ENCODE data around the gene MED16.
"Not testable (repeated sequence)": the region's sequence is repeated elsewhere in the genome, so short reads cannot be mapped to it uniquely, and the experiment has no call there.

The MED16 gene

DNA sequence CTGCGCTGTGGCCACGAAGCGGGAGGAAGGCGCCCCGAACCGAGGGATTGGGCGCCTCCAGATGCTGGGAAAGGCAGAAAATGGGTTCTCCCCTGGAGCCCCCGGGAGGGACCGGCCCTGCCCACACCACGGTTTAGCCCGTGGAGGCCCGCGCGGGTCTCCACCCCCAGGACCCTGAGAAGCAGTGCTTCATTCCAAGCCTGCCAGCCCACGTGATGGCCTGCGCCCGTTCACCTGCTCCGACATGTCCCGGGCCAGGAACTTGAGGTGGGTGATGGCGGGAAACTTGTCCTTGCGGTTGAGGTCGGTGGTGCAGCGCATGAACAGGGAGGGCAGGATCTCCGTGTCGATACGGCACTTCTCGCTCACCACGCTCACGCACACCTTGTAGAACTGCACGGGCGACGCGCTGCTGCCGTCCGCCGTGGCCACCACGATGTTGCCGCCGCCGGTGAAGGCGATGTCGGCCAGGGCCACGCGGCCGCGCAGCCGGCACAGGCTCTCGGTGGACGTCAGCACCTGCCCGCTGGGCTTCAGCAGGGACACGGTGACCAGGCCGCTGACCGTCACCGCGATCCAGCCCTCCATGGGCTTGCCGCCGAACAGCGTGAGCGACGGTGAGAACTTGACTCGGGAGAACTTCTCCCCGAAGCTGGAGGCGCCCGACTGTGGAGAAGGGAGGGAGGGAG, 7.3 kb downstream of the MED16 start:
- no peak for DNase-seq

DNA sequence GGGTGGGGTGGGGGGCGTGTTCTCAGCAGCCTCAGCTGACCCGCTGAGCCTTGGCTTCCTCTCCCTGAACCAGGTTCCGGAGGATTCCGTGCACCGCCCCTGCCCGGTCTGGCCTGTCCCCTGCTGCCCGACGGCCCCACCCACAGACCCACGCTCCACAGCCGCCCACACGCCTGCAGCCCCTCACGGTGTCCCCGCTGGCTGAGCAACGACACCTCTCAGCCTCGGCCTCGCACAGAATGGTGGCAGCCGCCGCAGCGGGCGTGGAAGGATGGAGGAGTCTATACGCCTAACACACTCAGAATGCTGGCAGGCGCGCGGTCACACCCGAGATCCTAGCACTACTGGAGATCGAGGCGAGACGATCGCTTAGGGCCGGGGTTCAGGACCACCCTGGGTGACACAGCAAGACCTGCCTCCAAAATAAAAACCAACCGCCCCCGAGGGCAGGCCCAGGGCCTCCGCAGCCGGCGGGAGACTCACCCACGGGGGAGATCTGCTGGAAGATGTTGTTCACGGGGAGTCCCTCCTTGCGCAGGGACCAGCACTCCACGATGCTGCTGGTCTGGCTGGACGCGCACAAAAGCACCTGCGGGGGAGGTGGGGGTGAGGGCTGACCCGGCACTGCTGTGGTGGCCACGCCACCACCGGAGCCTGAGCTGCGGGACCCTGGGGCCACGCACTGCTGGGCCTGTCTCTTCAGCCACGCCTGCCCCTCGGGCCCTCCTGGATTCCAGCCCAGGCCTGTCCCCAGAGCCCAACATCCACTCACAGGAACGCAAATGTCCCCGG, 8.4 kb downstream of the MED16 start:
- DNase-seq: no peak

DNA sequence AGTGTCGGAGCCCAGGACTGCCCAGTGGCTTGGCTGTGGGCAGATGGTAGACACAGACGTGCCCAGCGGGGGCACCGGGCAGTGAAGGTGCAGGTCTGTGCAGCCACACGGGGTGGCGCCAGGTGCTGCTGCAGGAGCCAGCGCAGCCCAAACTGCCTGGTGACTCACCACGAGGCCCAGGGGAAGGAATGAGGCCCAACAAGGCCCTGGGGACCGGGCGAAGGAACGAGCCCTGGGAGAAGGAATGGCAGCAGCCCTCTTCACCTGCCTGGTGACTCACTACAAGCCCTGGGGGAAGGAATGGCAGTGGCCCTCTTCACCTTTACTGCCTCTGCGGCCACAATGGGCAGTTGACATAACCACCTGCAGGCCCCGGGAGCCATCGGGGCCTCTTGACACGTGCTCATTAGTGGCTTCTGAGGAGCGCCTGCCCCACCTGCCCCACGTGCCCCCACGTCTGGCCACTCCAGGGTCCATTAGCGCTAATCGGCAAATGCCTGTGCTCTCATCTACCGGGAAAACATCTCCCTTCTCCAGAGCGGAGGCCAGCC, 9.3 kb downstream of the MED16 start:
- DNase-seq: no peak

DNA sequence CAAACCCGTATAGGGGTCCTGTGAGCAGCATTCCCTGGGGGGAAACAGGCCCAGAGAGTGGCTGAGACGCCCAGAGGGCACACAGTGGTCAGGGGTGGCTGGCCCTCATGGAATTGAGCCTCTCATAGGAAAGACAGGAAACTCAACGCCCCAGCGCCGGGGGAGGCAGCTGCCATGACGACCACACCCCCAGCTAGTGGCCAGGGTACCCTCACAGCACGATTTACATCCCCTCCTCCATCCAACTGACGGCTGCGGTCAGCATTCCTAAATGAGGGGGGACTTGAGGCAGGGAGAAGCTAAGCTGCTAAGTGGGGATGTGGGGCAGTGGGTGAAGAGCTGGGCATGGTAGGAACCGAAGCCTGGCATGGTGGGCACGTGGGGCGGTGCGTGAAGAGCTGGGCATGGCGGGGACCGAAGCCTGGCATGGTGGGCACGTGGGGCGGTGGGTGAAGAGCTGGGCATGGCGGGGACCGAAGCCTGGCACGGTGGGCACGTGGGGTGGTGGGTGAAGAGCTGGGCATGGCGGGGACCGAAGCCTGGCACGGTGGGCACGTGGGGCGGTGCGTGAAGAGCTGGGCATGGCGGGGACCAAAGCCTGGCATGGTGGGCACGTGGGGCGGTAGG, 10.0 kb downstream of the MED16 start:
- DNase-seq: no peak

DNA sequence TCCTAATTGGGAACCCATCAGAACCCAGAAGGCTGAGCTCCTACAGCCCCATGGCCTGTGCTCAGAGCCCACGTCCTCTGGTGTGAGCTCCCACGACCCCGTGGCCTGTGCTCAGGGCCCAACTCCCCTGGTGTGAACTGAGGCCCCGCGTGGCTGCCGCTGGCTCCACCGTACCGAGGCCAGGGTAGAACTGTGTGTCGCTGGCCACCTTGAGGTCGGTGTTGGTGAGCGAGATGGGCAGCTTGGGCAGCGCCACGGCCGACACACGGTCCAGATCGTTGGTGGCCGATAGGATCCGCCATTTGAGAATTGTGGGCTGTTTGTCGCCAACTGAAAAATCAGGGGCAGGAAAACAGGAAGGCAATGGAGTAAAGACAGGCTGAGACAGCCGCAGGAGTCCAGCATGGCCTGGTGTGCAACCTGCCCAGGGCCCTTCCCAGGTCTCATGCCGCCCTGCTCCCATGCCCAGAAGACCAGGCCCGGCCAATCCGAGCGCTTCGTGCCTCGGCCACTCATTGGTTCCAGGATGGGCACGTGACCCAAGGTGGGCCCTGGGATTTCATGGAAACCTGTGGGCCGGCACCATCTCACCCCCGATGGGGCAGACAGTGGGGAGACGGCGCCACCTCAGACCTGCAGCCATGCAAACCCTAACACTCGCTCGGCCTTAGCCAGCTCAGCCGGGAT, 11.5 kb downstream of the MED16 start:
- no peak for DNase-seq

DNA sequence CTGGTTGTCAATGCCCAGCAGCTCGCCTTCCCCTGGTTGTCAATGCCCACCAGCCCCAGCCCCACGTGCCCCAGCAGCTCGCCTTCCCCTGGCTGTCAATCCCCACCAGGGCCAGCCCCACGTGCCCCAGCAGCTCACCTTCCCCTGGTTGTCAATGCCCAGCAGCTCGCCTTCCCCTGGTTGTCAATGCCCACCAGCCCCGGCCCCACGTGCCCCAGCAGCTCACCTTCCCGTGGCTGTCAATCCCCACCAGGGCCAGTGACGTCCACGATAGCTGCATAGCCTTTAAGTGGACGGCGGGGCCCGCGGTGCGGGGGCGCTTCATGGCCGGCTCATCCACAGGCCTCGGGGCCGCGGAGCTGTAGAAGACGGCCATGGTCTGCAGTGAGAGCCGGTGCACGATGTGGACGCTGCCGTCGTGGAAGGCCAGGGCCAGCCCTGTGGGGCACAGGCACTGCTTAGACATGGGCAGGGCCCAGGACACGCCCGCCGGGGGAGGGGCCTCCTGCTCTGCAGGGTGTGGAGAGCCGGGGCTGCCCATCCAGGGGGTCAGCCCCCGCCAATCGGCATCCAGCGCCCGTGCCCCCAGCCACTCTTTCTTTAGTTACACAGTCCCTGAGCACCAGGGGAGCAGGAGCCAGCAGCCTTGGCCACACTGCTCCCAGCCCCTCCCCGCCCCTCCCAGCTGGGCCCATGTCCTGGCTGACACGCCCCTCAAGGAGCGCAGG, 13.1 kb downstream of the MED16 start:
- no peak for DNase-seq

DNA sequence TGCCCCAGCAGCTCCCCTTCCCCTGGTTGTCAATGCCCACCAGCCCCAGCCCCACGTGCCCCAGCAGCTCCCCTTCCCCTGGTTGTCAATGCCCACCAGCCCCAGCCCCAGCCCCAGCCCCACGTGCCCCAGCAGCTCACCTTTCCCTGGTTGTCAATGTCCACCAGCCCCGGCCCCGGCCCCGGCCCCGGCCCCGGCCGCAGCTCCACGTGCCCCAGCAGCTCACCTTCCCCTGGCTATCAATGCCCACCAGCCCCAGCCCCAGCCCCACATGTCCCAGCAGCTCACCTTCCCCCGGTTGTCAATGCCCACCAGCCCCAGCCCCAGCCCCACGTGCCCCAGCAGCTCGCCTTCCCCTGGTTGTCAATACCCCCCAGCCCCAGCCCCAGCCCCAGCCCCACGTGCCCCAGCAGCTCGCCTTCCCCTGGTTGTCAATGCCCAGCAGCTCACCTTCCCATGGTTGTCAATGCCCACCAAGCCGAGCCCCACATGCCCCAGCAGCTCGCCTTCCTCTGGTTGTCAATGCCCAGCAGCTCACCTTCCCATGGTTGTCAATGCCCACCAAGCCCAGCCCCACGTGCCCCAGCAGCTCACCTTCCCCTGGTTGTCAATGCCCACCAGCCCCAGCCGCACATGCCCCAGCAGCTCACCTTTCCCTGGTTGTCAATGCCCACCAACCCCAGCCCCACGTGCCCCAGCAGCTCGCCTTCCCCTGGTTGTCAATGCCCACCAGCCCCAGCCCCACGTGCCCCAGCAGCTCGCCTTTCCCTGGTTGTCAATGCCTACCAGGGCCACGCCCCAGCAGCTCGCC, 14.0 kb downstream of the MED16 start:
- not testable (repeated sequence) for DNase-seq

DNA sequence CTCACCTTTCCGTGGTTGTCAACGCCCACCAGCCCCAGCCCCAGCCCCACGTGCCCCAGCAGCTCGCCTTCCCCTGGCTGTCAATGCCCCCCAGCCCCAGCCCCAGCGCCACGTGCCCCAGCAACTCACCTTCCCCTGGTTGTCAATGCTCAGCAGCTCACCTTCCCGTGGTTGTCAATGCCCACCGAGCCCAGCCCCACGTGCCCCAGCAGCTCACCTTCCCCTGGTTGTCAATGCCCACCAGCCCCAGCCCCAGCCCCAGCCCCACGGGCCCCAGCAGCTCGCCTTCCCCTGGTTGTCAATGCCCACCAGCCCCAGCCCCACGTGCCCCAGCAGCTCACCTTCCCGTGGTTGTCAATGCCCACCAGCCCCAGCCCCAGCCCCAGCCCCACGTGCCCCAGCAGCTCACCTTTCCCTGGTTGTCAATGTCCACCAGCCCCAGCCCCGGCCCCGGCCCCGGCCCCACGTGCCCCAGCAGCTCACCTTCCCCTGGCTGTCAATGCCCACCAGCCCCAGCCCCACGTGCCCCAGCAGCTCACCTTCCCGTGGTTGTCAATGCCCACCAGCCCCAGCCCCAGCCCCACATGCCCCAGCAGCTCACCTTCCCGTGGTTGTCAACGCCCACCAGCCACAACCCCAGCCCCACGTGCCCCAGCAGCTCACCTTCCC, 14.9 kb downstream of the MED16 start:
- DNase-seq: not testable (repeated sequence)

DNA sequence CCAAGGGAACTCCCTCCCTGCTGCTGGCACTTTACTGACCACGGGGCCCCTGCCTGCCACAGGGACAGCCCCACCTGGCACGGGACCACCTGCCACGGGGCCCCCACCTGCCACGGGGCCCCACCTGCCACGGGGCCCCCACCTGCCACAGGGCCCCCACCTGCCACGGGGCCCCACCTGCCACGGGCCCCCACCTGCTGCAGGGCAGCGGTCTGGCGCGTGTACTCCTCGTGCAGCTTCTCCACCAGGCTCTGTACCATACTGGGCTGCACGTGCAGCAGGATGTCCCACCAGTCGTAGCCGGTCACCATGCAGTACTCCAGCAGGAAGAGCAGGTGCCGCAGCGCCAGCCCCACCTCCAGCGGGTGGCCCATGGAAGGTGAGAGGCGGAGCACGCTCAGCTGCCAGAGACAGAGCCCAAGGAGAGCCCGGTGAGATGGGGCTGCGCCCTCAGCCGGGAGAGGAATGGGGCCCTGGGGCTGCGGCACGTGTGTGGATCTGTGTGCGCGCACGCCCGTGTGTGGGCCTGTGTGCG, 16.1 kb downstream of the MED16 start:
- no peak for DNase-seq

DNA sequence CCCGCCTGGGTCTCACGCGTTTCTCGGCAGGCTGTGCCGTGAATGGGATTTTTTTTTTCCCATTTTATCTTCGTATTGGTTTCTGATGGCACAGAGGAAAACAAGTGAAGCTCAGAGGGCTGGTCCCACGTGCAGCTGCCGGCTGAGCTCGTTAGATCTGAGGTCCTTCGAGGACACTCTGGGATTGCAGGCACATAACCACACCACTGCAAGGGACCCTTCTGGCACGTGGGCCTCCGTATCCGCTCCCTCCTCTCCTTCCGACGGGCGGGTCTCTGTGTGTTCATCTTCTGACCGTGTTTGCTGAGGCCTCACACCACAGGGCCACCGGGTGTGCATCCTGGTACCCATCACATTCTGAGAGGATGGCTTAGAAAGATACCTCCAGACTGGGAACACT, 16.9 kb downstream of the MED16 start:
- DNase-seq: no peak

DNA sequence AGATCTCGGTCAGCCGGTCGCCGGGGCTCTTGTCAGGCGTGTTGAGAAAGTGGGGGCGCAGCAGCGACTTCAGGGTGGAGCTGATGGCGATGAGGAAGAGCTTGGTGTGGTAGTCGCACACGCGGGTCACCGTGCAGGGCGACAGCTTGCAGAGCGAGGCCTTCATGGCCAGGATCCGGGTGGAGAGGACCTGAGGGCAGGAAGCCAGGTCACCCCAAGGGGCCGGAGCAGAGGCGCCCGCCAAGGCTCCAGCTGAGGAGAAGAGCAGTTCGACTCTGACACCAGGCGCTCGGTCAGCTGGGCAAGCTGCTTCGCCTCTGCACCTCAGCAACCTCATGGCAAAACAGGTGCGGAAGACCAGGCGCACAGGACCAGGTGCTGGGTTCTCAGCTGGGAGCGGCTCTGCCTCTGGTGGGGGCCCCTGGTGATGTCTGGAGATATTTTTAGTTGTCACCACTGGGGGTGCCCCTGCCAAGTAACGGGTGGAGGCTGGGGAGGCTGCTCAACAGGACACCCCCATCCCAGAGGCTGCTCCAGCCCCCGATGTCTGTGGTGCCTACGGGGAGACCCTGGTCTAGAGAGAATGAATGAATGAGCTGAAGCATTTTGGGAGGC, 17.6 kb downstream of the MED16 start:
- DNase-seq: no peak

DNA sequence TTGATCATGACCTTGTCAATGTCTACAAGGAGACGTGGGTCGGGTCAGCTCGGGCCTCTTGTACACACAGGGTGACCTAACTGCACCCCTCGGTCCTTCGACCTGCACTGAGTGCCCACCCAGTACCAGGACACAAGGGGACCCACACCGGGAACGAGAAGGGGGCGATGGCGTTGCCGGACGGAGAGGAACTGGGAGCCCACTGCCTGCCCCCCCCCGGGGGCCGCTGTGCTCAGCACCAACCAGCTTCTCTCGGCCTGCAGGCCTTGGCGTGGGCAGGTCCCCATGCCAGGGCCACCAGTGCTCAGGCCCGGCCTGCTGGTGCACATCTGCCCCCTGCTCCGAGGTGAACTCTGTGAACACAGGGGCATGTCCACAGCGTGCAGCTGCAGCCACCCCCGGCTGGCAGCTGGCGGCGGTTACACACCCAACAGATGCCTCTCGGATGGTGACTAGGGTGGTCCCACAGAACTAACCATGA, 19.4 kb downstream of the MED16 start:
- no peak for DNase-seq

DNA sequence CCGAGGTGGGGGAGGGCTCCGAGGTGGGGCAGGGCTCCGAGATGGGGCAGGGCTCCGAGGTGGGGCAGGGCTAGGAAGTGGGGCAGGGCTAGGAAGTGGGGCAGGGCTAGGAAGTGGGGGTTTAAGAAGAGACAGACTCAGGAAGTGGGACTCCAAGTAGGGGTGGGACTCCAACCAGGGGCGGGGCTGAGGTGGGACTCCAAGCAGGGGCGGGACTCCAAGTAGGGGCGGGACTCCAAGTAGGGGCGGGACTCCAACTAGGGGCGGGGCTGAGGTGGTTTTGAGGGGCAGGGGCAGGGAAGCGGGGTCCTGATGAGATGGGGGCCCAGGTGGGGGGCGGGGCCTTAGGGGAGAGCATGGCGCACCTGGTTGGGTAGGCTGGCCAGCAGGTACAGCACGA, 19.9 kb downstream of the MED16 start:
- DNase-seq: no peak

DNA sequence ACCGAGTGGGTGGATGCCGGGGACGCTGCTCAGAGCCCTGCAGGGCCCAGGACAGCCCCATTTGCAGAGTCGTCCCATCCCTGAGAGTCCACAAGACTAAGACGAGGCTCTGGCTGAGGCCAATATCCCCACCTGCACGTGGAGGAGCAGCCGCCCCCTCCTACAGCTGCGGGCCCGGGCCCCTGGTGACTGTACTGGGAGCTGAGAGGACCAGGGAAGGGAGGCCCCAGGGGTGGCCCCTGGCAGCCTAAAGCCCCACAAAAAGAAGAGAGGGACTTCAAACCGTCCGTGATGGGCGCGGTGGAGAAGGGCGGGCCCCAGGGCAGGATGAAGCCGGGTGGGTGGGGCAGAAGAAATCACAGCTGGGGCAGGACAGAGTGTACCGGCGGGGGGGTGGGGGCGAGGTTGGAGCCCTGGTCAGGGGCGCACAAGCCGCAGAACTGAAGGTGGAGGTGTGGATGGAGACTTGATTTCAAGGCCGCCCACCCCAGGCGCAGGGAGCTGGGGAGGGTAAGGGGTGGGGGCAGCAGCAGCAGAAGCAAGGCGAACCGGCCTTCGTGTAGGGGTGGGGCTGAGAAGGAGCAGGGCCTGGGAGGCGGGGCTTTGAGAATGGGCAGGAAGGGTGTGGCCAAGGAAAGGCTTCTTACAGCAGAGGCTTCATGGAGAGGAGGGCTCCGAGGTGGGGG, 20.6 kb downstream of the MED16 start:
- no peak for DNase-seq

DNA sequence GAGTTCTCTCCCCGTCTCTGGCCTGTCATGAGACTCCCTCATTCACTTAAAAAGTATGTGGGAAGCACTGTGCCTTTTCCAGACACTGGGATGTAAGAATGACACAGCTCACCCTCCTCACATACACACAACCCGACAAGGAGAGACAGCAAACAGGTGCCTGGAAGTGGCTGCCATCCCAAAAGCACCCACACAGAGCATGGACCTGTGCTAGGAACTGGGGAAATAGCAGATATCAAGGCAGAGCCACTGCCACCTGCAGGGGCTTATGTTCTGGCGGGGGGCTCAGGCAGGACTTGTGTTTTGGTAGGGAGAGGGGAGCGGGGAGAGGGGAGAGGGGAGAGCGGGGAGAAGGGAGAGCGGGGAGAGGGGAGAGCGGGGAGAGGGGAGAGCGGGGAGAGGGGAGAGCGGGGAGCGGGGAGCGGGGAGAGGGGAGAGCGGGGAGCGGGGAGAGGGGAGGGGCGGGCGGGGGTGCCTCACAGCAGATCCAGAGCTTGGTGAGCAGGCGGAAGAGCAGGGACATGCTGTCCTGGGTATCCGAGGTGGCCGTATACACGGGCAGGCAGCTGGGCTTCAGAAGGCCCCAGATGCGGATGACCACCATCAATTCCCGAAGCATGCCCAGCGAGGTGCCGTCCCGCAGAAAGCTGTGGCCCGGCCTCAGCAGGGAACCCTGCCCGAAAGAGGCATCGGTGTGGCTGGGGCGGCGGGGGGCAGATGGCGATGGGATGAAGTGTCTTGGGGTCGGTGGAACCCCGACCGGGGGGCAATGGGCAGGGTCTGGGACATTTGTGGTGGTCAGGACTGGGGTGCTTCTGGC, 21.3 kb downstream of the MED16 start:
- DNase-seq: no peak

DNA sequence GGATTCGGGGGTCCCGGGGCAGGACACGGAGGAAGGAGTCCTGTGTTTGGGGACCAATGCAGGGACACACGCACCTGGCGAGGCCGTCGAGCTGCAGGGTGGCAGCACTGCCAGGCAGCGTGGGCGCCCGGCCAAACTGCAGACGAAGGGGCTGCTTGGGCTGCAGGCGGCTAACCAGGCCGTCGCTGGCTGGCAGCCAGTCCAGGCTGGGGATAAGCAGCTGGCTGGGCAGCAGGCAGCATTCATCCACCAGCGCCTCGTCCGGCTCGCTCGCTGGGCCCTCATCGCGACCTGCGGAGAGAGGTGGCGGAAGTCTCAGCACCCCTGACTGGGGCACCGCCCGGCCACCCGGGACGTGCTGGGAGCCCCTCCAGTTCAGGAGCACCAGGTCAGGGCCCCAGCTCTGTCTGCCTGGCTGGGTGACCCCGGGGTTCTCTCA, 22.0 kb downstream of the MED16 start:
- no peak for DNase-seq

DNA sequence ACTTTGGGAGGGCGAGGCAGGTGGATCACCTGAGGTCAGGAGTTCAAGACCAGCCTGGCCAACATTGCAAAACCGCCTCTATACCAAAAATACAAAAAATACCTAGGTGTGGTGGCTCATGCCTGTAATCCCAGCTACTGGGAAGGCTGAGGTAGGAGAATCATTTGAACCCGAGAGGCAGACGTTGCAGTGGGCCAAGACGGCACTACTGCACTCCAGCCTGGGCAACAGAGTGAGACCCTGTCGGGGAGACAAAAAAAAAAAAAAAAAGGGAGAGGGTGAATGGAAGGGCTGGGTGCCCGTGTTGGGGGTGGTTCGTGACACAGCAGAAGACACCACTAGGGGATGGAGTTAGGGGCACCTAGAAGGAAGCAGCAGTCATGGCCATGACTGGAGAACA, 22.7 kb downstream of the MED16 start:
- no peak for DNase-seq
